ENCODE data around the gene DSTYK.
"Not testable (repeated sequence)": the region's sequence is repeated elsewhere in the genome, so short reads cannot be mapped to it uniquely, and the experiment has no call there.

The DSTYK gene

DNA sequence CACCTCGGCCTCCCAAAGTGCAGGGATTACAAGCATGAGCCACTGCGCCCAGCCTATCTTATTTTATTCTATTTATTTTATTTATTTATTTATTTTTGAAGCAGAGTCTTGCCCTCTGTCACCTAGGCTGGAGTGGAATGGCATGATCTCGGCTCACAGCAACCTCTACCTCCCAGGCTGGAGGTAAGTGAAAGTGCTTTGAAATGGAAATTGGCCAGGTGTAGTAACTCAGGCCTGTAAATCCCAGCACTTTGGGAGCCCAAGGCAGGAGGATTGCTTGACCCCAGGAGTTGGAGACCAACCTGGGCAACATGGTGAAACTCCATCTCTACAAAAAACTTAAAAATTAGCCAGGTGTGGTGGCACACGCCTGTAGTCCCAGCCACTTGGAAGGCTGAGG lies 5.1 kb upstream of the DSTYK start:
- DNase-seq (ENCODE audit: low spot score) = no peak

DNA sequence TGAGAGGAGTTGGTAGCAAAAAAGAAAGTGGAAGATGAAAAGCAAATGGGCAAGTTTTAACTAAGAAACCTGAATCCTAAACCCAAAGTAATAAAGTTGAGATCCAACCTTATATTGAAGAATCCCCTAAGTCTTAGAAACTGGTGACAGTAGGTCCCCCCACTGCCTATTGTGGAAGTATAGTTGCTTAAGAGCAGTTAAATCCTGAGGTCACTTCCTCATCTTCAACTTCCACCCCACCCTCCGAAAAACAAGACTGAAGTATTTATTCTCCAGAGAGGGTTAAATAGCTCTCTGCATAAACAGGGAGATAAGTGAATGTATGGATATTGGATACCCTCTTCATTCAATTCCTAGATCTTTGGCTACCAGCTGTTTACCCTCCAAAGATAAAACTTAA lies 3.3 kb upstream of the DSTYK start:
- no peak for DNase-seq (ENCODE audit: low spot score)

DNA sequence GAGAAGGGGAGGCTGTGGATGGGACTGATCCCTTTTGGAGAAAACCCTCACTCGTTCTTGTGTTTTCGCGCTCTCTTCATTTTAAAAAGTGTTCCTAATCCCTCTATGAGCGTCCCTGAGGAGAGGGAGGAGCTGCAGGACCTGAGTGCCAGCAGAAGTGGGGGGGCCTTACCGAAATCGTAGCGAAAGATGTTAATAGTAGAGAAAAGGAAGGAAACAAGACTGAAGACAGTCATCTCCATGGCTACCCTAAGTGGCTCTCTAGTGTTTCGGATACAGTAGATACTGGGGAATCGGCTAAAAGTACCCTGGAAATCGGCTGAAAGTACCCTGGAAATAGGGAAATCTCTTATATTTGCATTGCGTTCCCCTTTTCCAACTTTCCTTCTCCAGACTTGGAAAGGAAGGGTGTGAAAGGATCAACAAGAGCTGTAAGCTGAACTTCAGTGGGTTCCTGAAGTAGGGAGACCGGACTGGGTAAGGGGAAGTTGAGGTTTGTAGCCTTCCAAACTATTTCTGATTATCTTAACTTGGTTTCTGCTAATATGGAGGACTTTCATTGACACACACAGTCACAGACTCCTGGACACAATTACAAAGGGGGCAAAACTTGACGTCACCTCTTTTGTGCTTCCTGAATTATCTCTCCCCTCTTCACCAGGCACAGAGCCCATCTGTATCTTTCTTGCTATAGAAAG lies 486 bp upstream of the DSTYK start:
- DNase-seq (ENCODE audit: low spot score) = no peak

DNA sequence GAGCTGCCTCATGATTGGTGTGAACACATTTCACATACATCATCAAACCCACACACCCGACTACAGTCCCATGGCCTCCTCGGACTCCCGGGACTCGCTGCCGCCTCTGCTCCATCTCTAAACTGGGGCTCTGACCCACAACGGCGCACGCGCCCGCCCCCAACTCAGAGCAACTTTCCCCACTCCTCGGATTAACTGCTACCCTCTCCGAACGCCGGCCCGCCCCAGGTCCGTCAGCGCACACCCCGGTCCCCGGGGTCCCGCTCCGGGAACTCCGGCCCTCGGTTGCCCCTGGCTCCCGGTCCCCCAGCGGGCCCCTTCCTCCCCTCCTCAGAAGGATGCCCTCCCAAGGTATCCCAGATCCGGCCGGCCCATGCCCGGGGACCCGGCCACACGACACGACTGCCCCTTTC lies 740 bp downstream of the DSTYK start:
- DNase-seq (ENCODE audit: low spot score) = peak; percentile 31

DNA sequence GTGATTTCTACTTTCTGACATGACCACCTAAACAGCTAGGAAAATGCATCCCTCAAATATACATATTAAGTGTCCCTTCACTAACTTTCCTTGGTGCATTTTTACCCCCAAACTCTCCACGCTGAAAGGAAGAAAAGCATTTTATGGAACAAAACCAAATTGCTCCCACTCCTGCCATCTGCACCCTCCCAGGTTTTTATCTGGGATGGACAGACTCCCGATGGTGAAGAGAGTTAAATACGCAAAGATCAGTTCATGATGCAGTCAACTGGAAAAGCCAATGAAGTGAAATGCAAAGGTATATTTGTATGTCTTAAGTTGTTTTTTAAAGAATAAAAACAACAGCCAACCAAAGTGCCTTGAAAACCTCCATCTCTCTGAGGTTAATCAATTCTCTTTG lies 2.7 kb downstream of the DSTYK start:
- no peak for DNase-seq (ENCODE audit: low spot score)

DNA sequence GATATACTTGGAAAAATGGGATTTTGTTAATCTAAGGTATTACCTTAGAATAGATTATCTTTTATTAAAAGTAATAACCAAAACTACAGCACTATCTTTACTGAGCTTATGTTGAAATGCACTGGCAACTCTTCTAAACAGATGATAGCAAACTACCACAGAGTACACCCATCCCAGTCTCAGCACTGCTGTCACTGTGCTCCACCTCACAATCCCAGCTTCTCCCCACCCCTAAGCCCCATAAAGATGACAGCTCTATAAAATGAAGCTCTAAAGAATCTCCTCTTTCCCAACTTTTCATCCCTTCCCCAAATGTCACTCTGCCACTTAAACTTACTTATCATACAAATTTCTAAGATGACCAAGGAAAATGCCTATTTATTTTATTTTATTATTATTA lies 6.4 kb downstream of the DSTYK start:
- no peak for DNase-seq (ENCODE audit: low spot score)

DNA sequence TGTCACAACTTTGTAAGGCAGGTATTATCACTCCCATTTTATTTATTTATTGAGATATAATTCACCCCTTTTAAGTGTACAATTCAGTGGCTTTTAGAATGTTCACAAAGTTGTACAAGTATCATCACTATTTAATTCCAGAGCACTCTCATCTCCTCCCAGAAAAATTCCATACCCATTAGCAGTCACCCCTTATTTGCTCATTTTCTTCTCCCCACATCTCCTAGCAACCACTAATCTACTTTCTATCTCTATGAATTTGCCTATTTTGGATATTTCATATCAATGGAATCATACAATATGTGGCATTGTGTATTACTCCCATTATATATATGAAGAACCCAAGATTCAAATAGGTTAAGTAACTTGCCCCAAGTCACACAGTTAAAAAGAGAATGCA lies 7.0 kb downstream of the DSTYK start:
- no peak for DNase-seq (ENCODE audit: low spot score)

DNA sequence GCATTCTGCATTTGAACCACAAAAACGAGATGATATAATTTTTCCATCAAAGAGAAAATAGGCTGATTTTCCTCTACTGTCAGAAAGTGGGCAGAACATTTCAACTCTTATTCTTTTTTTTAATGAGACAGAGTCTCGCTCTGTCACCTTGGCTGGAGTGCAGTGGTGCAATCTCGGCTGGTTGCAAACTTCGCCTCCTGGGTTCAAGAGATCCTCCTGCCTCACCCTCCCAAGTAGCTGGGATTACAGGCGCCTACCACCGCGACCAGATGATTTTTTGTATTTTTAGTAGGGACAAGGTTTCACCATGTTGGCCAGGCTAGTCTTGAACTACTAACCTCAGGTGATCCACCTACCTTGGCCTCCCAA lies 11.6 kb downstream of the DSTYK start:
- no peak for DNase-seq (ENCODE audit: low spot score)

DNA sequence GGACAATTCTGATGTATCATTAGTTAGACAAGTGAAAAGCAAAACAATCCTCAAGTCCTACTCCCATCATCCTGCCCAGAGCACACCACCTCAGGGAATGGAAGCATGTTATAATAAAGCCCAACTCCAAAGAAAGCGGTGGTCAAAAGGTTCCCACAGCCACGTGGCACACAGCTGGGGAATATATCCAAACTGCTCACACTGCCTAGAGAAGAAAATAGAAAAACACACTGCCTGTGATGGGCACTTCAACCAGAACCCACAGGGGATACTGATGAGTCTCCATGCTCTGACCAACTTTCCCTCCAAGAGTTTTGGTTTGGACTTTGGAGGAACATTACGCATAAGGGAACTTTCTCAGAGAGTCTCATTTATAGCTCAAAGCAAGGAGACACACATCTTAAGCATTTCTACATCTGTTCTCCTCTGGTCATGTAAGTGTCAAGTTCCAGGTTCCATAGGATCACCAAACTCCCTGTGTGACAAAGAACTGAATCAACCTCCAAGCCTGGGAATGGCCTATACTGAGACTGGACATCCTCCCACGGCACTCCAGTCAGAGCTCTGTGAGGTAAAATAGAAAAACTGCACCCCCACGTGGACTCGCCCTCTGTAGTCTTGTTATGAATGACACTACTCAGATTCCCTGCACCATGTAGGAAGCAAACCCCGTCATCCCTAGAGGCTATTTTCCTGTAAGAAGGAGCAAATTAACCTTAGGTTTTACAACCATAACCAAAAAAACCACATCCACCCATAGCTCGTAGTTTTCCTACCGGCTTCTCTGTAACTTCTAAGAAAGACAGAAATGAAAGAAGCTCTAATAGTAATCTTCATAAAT lies 12.2 kb downstream of the DSTYK start:
- no peak for DNase-seq (ENCODE audit: low spot score)

DNA sequence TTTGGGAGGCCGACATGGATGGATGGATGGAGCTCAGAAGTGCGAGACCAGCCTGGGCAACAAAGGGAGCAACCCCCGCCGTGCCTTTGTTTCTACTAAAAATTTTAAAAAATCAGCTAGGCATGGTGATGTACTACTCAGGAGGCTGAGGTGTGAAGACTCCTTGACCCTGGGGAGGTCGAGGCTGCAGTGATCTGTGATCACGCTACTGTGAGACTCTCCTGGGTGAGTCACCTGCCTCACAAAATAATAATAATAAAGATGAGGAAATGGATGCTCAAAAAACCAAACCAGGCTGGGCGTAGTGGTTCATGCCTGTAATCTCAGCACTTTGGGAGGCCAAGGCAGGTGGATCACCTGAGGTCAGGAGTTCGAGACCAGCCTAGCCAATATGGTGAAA lies 19.2 kb downstream of the DSTYK start:
- no peak for DNase-seq (ENCODE audit: low spot score)

DNA sequence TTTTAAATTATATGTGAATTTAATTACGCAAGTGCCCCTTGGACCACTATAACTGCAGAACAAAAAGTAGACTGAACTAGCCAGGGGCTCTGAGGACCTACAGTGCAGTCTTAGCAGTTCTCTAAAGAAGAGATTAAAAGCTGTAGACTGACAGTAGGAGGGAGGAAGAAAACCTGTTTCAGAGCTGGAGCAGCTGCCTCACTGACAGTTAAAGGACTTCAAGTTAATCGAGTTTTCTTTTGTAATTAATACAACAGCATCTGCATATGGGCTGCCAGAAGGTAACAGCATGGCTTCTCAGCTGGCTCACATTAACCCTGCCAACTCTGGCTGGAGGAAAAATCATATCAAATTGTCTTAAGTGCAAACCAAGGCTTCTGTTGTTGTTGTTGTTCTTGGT lies 19.9 kb downstream of the DSTYK start:
- peak; percentile 49 for DNase-seq (ENCODE audit: low spot score)

DNA sequence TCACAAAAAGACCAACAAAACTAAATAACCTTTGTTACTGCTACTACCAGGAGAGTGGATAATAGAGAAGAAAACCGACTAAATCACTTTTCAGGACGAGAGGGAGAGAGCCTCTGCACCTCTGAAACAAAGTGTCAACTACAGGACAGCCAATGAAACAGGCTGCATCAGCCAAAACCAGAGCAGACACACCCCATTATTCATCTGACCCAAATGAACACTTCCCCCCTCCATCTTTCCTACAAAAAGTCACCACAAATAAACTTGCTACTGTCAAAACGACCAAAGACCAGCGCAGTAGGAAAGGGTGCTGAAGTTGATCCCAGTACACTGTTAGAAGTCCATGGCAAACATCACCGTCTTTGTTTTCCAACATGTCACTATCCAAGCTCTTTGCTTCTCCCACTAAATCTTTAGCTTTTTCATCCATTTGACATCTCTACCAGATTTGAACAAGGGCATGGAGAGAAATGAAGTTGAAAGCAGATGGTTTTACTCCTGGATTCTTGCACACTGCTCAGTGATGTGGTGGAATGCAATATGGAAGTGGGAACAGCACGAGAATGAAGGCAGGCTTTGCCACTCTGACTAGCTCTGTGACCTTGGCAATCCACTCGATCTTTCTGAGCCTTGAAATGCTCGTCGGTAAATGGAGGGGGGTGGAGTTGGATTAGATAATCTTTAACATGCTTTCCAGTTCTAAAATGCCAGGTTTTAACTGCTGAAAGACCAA lies 20.5 kb downstream of the DSTYK start:
- no peak for DNase-seq (ENCODE audit: low spot score)

DNA sequence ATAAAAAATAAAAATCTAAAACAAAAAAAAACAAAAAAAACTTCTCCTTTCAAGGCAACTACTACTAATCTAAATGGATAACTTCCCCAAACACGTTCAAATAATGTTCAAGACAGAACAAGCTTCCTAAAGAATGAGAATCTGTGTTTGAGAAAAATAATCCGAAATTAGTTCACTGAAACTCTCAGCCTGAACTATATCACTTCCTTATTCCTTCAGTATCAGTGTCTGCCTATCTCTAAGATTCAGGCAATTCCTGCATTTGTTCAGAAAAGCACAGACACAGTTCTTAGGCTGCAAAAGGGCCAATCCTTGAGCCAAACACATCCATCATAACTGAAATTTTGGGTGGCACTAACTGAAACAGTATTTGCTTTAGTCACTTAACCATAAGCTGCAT lies 22.4 kb downstream of the DSTYK start:
- no peak for DNase-seq (ENCODE audit: low spot score)

DNA sequence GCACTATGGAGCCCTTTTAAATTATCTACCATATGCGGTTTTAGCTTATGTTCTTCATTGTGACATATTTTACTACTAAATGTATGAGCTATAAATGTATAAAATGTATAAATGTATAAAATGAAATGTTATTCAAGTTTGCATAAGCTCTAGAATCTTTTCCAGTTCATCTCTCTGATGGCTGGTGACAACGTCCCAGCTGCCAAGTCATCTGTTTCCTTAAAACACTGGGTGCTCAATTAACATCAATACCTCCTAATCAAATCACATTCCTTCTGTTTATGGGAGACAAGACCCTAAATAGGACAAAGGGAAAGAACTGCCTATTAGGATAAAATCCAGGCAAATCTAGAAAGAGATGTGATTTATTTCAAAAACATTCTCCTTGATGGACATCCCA lies 22.9 kb downstream of the DSTYK start:
- no peak for DNase-seq (ENCODE audit: low spot score)

DNA sequence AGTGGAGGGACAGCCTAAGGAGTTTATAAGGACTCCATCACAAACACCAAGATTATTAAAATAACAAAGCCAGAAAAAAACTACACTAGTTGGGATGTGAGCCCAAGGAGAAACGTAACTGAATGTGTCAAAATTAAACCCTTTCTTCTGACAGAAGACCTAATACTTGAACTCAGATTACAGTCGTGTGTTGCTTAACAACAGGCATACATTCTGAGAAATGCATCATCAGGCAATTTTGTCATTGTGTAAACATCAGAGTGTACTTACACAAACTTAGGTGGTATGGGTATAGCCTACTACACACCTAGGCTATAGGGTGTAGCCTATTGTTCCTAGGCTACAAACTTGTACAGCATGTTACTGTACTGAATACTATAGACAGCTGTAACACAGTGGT lies 23.4 kb downstream of the DSTYK start:
- DNase-seq (ENCODE audit: low spot score) = no peak

DNA sequence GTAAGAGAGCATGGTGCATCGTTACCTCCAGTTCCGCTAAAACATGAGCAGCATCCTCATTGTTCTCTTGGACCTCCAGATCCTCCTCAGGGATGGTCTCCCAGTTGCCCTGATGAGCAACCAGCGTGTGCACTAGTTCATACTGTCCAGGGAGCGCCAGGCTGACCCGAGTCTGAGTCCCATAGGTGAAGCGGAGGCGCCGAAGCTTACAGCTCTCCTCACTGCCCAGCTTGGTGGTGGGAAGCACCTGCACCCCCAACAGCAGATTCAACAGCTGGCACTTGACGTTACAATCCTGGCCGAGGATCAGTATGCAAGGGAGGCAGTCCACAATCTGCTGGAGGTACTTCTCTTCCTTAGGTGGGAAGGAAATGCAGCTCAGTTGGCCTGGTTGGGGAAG lies 24.1 kb downstream of the DSTYK start:
- DNase-seq (ENCODE audit: low spot score) = no peak

DNA sequence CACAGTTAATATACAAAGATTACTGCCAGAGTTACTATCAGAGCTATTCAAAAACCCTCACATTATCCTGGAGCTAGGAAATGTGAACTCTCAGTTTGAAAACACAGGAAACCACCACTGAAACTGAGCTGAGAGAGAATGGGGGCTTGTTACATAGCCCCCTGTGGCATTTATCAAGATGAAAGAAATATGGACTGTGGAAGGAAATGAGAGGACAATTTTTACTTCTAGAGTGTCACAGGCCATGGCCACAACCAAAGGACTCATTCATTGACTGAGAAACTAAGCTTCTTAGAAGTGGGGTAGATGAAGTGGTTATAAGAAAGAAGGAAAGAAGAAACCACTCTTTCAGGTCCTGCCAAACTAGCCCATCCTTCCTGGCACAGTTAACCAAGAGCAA lies 25.3 kb downstream of the DSTYK start:
- DNase-seq (ENCODE audit: low spot score) = no peak

DNA sequence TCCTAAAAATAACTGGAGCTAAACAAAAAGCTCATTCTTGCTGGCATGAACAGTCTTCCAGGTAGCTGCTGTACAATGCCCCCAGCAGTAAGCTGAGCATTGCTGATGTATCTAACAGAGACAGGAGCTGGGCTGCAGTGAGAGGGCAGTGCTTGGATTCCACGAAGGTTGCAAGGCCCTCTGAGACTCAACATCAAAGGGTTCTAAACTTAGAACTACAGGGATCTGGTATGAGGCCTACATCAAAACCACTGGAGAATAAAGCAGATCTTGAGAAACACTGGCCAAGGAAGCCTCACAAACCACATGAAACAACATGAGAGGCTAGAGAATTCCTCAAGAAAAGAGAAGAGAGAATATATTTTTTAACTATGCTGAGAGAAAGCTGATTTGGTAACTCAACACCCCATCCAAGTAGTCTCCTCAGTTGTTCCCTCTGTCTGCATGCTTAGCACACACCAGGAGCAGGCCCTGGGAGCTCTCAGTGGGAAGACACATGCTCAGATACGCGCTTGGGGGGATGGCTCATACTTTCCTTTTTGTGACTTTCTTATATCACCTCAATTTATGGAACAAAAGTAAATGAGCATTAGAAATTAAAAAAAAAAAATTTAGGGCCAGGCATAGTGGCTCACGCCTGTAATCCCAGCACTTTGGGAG lies 27.7 kb downstream of the DSTYK start:
- DNase-seq (ENCODE audit: low spot score) = no peak

DNA sequence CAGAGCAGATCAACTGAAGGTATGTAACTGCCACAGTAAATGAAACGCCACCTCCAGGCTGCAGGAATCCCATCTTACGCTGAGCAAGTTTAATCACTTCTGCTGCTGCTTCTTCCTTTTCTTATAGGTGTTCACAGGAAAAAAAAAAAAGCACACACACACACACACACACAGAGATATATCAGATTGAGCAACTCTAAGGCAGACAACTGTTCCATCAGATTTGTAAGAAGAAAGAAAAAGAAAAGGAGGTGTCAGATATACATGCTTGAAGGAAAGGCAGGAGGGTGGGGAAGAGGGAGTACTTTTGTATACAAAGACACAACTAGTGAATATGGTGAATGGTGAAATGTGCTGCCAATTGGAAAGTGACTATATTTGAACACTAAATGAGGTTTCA lies 28.6 kb downstream of the DSTYK start:
- no peak for DNase-seq (ENCODE audit: low spot score)

DNA sequence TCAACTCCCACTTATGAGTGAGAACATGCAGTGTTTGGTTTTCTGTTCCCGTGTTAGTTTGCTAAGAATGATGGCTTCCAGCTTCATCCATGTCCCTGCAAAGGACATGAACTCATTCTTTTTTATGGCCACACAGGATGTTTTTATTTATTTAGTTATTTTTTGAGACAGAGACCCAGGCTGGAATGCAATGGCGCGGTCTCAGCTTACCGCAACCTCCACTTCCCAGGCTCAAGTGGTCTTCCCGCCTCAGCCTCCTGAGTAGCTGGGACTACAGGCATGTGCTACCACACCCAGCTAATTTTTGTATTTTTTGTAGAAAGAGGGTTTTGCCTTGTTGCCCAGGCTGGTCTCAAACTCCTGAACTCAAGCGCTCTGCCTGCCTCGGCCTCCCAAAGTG lies 31.2 kb downstream of the DSTYK start:
- not testable (repeated sequence) for DNase-seq (ENCODE audit: low spot score)

DNA sequence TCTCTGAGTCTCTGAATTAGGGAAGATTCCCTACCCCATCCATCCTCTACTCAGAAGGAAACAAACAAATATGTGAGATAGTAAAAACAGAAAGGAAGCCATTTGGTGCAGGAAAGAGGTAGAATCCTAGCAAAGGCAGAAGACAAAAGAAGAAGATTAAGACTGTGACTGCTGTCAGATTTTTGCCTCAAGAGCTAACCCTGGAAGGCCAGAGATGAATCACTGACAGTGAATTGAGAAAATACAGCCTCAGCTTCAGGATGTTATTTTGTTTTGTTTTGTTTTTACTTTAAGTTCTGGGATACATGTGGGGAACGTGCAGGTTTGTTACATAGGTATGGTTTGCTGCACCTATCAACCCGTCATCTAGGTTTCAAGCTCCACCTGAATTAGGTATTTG lies 31.7 kb downstream of the DSTYK start:
- no peak for DNase-seq (ENCODE audit: low spot score)

DNA sequence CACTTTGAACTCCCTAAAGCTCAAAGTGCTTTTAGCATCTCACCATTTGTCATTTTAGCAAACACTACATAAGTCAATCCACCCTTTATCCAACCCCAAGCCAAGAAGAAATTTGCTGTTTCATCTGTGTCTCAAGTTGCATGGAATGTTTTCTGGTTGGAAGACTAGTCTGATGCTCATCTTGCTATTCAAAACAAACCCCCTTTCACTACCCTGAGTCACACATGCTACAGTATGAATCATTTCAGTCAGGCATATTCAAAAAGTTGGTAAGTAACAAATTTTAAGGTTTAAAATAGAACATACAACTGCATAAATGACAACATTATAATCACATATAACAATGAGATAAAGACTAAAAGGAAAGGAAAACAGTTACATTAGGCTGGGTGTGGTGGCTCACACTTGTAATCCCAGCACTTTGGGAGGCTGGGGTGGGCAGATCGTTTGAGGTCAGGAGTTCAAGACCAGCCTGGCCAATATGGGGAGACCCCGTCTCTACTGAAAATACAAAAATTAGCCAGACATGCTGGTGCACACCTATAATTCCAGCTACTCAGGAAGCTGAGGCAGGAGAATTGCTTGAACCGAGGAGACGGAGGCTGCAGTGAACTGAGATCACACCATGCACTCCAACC lies 38.7 kb downstream of the DSTYK start:
- no peak for DNase-seq (ENCODE audit: low spot score)
